Stimulated activated naive B cell treated with anti-CD40 and anti-IgM and Interleukin-4, amounts not matched to agents 10 μg/mL and 1 μg/mL and 100 μg/mL, for 72 hours (primary cell): ENCODE data around the gene HAPSTR1.

Experiments
- ATAC-seq, 2 donors: fragments of 150-1000 bp; cut with Tn5 transposase; replicated peaks; 2 replicates each; pipeline ENCODE4 v1.10.0; 2021; ENCODE audit warnings: moderate library complexity in 1 of 2
- DNase-seq: peaks from one replicate; pipeline ENCODE4 v3.0.0; 2021
- H3K27ac Mint-ChIP-seq: one replicate; pipeline ENCODE4 v1.8.0; 2022; ENCODE audit warnings: mild to moderate bottlenecking, mixed read lengths
- H3K27me3 Mint-ChIP-seq, 2 donors: one replicate each; pipeline ENCODE4 v1.8.0; 2022; ENCODE audit warnings: mixed read lengths in 2 of 2
- H3K36me3 Mint-ChIP-seq, 2 donors: one replicate each; pipeline ENCODE4 v1.8.0; 2022; ENCODE audit warnings: mixed read lengths in 2 of 2, mild to moderate bottlenecking in 1 of 2
- H3K4me1 Mint-ChIP-seq, 2 donors: one replicate each; pipeline ENCODE4 v1.8.0; 2022; ENCODE audit warnings: mixed read lengths in 2 of 2, mild to moderate bottlenecking in 1 of 2
- H3K4me3 Mint-ChIP-seq, 2 donors: one replicate each; pipeline ENCODE4 v1.8.0; 2022; ENCODE audit warnings: mild to moderate bottlenecking in 2 of 2, mixed read lengths in 2 of 2, moderate library complexity in 1 of 2
- H3K9me3 Mint-ChIP-seq, 2 donors: one replicate each; pipeline ENCODE4 v1.8.0; 2022; ENCODE audit warnings: mixed read lengths in 2 of 2, mild to moderate bottlenecking in 1 of 2

HAPSTR1 gene

GRCh38 chr16:9095656-9096397 lies 4.4 kb downstream of the HAPSTR1 start:
- H3K4me1 Mint-ChIP-seq: peaks cover 53 to 76% of the 10 kb centered on the region in 2 donors
- H3K9me3 Mint-ChIP-seq: no peaks in the 10 kb centered on the region
- peak overlapping the region; percentile 43 for H3K27ac Mint-ChIP-seq
- H3K4me3 Mint-ChIP-seq: peak overlapping the region; percentile 55 to 70
- H3K36me3 Mint-ChIP-seq: peaks cover 53 to 70% of the 10 kb centered on the region in 2 donors
- ATAC-seq (no peak), DNase-seq (no peak)
- no peaks in the 10 kb centered on the region for H3K27me3 Mint-ChIP-seq

DNA sequence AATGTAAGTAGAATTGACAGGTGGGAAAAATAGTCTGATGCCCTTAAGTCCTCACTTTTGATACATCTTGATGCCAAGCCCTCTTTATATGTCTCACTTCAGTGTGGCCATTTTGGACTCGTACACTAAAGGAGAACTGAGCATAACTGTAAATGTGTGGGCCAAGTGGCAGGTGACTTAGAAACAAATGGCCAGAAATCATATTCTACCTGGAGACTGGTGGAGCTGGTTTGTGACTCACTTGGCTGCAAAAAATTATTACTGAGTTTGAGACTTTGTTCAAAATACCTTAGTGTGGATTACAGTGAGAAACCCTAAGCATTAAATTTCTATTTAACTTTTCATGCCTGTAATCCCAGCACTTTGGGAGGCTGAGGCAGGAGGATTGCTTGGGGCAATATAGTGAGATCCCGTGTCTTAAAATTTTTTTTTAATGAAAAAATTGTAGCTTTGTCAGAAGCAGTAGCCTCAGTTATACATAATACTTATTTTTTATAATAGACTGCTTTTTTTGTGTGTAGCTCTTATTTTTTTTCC lies 5.0 kb downstream of the HAPSTR1 start:
- DNase-seq (no peak), ATAC-seq (no peak)
- H3K4me1 Mint-ChIP-seq: peaks cover 55 to 83% of the 10 kb centered on the region in 2 donors
- H3K4me3 Mint-ChIP-seq: peak overlapping the region in 1 of 2 donors; percentile 7
- H3K27ac Mint-ChIP-seq: peak overlapping the region; percentile 37
- H3K9me3 Mint-ChIP-seq: no peaks in the 10 kb centered on the region
- no peaks in the 10 kb centered on the region for H3K27me3 Mint-ChIP-seq
- H3K36me3 Mint-ChIP-seq: peaks cover 57 to 71% of the 10 kb centered on the region in 2 donors

DNA sequence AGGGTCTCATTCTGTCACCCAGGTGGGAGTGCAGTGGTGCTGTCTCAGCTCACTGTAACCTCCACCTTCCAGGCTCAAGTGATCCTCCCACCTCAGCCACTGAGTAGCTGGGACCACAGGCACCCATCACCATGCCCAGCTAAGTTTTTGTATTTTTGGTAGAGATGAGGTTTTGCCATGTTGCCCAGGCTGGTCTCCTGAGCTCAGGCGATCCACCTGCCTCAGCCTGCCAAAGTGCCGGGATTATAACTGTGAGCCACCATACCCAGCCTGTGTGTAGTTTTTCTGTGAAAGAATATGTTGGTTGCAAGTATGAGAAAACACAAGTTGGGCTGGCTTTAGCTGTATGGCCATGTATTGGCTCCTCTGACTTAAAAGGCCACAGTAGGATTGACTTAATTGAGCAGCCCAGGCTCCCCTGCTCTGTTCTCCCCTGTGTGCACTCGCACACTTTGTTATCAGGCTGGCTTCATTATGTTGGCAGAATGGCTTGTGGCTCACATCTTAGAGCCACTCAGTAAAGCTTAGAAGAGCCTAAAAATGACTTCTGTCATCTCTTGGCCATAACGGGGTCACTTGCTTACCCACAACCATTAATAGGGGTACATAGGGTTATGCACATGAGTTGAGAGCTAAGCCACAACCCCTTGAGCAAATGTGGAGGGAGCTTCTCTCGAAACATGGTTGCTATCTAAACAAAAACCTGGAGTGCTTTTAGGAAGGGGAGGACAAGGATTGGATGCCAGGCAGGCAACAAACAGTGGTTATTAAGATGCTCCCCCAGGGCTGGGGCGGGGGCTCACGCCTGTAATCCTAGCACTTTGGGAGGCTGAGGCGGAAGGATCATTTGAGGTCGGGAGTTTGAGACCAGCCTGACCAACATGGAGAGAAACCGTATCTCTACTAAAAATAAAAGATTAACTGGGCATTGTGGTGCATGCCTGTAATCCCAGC lies 6.1 kb downstream of the HAPSTR1 start:
- DNase-seq (no peak), ATAC-seq (no peak)
- H3K9me3 Mint-ChIP-seq: no peaks in the 10 kb centered on the region
- H3K27ac Mint-ChIP-seq: peak overlapping the region; percentile 59
- peaks cover 59 to 94% of the 10 kb centered on the region in 2 donors for H3K4me1 Mint-ChIP-seq
- peaks cover 62 to 78% of the 10 kb centered on the region in 2 donors for H3K36me3 Mint-ChIP-seq
- no peaks in the 10 kb centered on the region for H3K27me3 Mint-ChIP-seq
- peak overlapping the region; percentile 1 to 30 for H3K4me3 Mint-ChIP-seq

GRCh38 chr16:9098377-9099090 lies 7.1 kb downstream of the HAPSTR1 start:
- Mint-ChIP-seq H3K27ac (peak overlapping the region; percentile 51), H3K36me3 (peaks cover 58 to 77% of the 10 kb centered on the region in 2 donors), H3K27me3 (no peaks in the 10 kb centered on the region), H3K4me3 (peak overlapping the region in 1 of 2 donors; percentile 32), H3K4me1 (peaks cover 54 to 97% of the 10 kb centered on the region in 2 donors), H3K9me3 (no peaks in the 10 kb centered on the region)
- ATAC-seq (no peak), DNase-seq (no peak)

- peak overlapping the region; percentile 91 for H3K27ac Mint-ChIP-seq
- no peaks in the 10 kb centered on the region for H3K9me3 Mint-ChIP-seq
- H3K27me3 Mint-ChIP-seq: no peaks in the 10 kb centered on the region
- peaks cover 56 to 96% of the 10 kb centered on the region in 2 donors for H3K4me1 Mint-ChIP-seq
- peak; percentile 87 to 88 for ATAC-seq
- peak; percentile 35 for DNase-seq
- H3K4me3 Mint-ChIP-seq: peak overlapping the region; percentile 64 to 73
- peaks cover 60 to 80% of the 10 kb centered on the region in 2 donors for H3K36me3 Mint-ChIP-seq
These were observed 7.7 kb downstream of the HAPSTR1 start for GRCh38 chr16:9099131-9099625.

GRCh38 chr16:9102379-9102778 lies 10.9 kb downstream of the HAPSTR1 start:
- H3K27me3 Mint-ChIP-seq: no peaks in the 10 kb centered on the region
- peaks cover 61 to 81% of the 10 kb centered on the region in 2 donors for H3K36me3 Mint-ChIP-seq
- DNase-seq (no peak), ATAC-seq (peak; percentile 36 to 47)
- no peaks in the 10 kb centered on the region for H3K9me3 Mint-ChIP-seq
- H3K4me1 Mint-ChIP-seq: peaks cover 51 to 96% of the 10 kb centered on the region in 2 donors
- H3K4me3 Mint-ChIP-seq: peak overlapping the region in 1 of 2 donors; percentile 25
- peak overlapping the region; percentile 37 for H3K27ac Mint-ChIP-seq

GRCh38 chr16:9102943-9103342 lies 11.5 kb downstream of the HAPSTR1 start:
- peaks cover 56 to 80% of the 10 kb centered on the region in 2 donors for H3K36me3 Mint-ChIP-seq
- no peaks in the 10 kb centered on the region for H3K27me3 Mint-ChIP-seq
- peak overlapping the region in 1 of 2 donors; percentile 35 for H3K4me3 Mint-ChIP-seq

GRCh38 chr16:9103546-9103945 lies 12.1 kb downstream of the HAPSTR1 start:
- peak overlapping the region; percentile 19 to 35 for H3K4me3 Mint-ChIP-seq

More at GRCh38 chr16:9102943-9103342, 11.5 kb downstream of the HAPSTR1 start:
- DNase-seq: no peak
- peaks cover 51 to 96% of the 10 kb centered on the region in 2 donors for H3K4me1 Mint-ChIP-seq
- H3K9me3 Mint-ChIP-seq: no peaks in the 10 kb centered on the region
- H3K27ac Mint-ChIP-seq: peak overlapping the region; percentile 79
- ATAC-seq: no peak

DNA sequence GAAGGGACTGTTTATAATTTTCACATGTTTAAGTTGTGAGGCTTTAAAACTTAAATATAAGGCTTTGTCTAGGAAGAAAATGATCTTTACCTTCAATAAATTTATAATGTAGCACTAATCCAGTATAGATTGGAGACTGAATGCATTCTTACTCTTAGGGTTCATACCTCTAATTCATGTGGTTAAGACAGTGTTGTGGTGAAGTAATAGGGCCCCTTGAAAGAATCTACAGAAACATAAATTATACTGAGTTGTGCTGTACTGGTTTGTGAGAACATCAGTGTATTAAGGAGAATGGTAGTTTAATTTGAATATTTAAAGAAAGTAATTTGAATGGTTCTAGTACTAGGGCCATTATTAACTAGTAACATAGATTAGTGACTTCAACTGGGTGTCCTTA lies 13.7 kb downstream of the HAPSTR1 start:
- Mint-ChIP-seq H3K36me3 (peaks cover 45 to 71% of the 10 kb centered on the region in 2 donors), H3K4me3 (no peak overlapping the region), H3K9me3 (no peaks in the 10 kb centered on the region), H3K4me1 (peaks cover 45 to 95% of the 10 kb centered on the region in 2 donors), H3K27ac (peak overlapping the region; percentile 79), H3K27me3 (no peaks in the 10 kb centered on the region)
- ATAC-seq (no peak), DNase-seq (no peak)

More at GRCh38 chr16:9103546-9103945, 12.1 kb downstream of the HAPSTR1 start:
- Mint-ChIP-seq H3K4me1 (peaks cover 46 to 95% of the 10 kb centered on the region in 2 donors), H3K36me3 (peaks cover 50 to 74% of the 10 kb centered on the region in 2 donors), H3K9me3 (no peaks in the 10 kb centered on the region), H3K27ac (peak overlapping the region; percentile 79), H3K27me3 (no peaks in the 10 kb centered on the region)
- ATAC-seq (no peak), DNase-seq (no peak)

DNA sequence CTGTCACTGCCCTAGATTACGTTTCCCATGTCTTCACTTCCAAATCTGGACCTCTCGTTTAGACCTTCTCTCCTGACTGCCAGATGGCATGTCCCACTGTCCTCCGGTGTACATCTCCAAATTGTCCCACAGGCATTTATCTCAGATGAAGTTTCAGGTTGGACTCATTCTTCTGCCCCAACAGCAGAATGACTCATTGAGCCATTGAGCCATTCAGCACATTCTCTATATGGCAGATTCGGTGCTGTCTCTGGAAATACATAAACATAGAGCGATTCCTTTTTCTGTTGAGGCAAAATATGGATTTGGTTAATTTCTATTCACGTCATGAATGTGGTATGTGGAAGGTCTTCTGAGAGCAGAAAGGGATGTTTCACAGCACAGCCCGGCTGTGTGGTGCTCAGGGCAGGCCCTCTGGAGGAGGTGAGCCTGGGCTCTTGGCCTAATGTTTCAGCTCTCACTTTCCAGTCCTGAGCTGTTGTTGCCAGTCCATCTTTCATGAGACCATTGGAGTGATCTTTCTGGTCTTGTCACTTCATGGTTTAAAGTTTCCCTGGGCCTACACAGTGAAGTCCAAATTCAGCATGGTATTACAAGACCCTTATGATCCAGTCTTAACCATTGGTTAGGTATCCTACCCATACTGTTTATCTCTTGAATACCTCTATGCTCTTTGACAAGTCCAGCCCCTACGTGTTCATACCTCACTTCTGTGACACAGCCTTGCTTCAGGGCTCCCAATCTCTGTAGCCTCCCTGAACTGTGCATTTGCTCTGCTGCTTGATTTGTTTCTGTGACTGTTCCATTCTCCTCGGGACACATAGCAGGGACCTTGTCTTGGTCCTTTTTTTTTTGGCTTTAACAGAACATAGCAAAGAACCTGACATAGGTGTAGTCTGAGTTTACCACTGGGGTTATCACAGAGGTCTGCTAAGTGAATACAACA lies 15.9 kb downstream of the HAPSTR1 start:
- Mint-ChIP-seq H3K4me1 (peaks cover 44 to 86% of the 10 kb centered on the region in 2 donors), H3K9me3 (no peaks in the 10 kb centered on the region), H3K27ac (no peak overlapping the region), H3K36me3 (peaks cover 38 to 59% of the 10 kb centered on the region in 2 donors), H3K27me3 (no peaks in the 10 kb centered on the region), H3K4me3 (peak overlapping the region in 1 of 2 donors; percentile 30)
- DNase-seq (no peak), ATAC-seq (no peak)

- no peaks in the 10 kb centered on the region for H3K27me3 Mint-ChIP-seq
- no peak overlapping the region for H3K4me3 Mint-ChIP-seq
- ATAC-seq: no peak
- H3K36me3 Mint-ChIP-seq: peaks cover 41 to 59% of the 10 kb centered on the region in 2 donors
- no peaks in the 10 kb centered on the region for H3K9me3 Mint-ChIP-seq
- peaks cover 49 to 88% of the 10 kb centered on the region in 2 donors for H3K4me1 Mint-ChIP-seq
- H3K27ac Mint-ChIP-seq: no peak overlapping the region
- DNase-seq: no peak
These were observed 17.8 kb downstream of the HAPSTR1 start for GRCh38 chr16:9109255-9109654.

- ATAC-seq (no peak), DNase-seq (no peak)
- no peaks in the 10 kb centered on the region for H3K9me3 Mint-ChIP-seq
- H3K27me3 Mint-ChIP-seq: no peaks in the 10 kb centered on the region
- H3K4me3 Mint-ChIP-seq: no peak overlapping the region
- no peak overlapping the region for H3K27ac Mint-ChIP-seq
- peaks cover 44 to 63% of the 10 kb centered on the region in 2 donors for H3K36me3 Mint-ChIP-seq
- peaks cover 51 to 90% of the 10 kb centered on the region in 2 donors for H3K4me1 Mint-ChIP-seq
These were observed 20.9 kb downstream of the HAPSTR1 start for GRCh38 chr16:9112166-9112843.
